SK-N-SH (cell line): ENCODE data around the gene SLC17A1. TPM values are rescaled to one million over a fixed set of nuclear protein-coding genes. Genes with fewer than 3 reads are reported as not detected.

Experiments used
- CTCF ChIA-PET: fragments of 300-600, 350-600 bp; formaldehyde crosslinking; extraction: SDS; loops from one replicate; lab custom pipeline; 2021; lab: Yijun Ruan, JAX
- POLR2A ChIA-PET: fragments of 350-600 bp; sonication (Branson Sonifier 250); formaldehyde crosslinking; extraction: SDS; loops from one replicate; lab custom pipeline; 2020; ENCODE audit warnings: antibody characterized with exemption, inconsistent platforms; lab: Yijun Ruan, JAX
- DNase-seq: peaks from one replicate; pipeline ENCODE4 v3.0.0; 2012
- H2AFZ ChIP-seq: fragments of 200-600 bp; sonication (generic); 2 replicates; pipeline ENCODE4 v1.8.1; 2016; ENCODE audit warnings: antibody characterized with exemption, mild to moderate bottlenecking, low read depth
- H3F3A ChIP-seq: fragments of 200-600 bp; sonication (generic); replicated peaks from 2 replicates; pipeline ENCODE3; 2016; ENCODE audit warnings: antibody characterized with exemption, mild to moderate bottlenecking; ENCODE audit not compliant: insufficient read depth
- H3K27ac ChIP-seq, 2 experiments: fragments of 200-500 bp in 1 of 2; fragments of 200-600 bp in 1 of 2; sonication (Bioruptor generic) in 1 of 2; sonication (generic), shearing (Covaris generic) in 1 of 2; 2 replicates each; pipeline versions ENCODE4 v1.5.1 to v1.6.1; 2014 to 2016; ENCODE audit warnings: low read depth in 2 of 2, inconsistent platforms in 1 of 2, low read length in 1 of 2, mild to moderate bottlenecking in 1 of 2, mixed read lengths in 1 of 2
- H3K27me3 ChIP-seq: fragments of 200-600 bp; sonication (generic), shearing (Covaris generic); 2 replicates; pipeline ENCODE4 v1.6.1; 2016; ENCODE audit warnings: mixed run types; ENCODE audit not compliant: insufficient read depth
- H3K36me3 ChIP-seq, 2 experiments: fragments of 200-500 bp in 1 of 2; fragments of 200-600 bp in 1 of 2; sonication (Bioruptor generic) in 1 of 2; sonication (generic) in 1 of 2; replicated peaks in 1 of 2; 2 replicates each; pipeline versions ENCODE3 to v1.5.1; 2014 to 2016; ENCODE audit warnings: low read length in 1 of 2, mild to moderate bottlenecking in 1 of 2; ENCODE audit not compliant: insufficient read depth in 2 of 2, control insufficient read depth in 1 of 2
- H3K4me1 ChIP-seq, 2 experiments: fragments of 200-500 bp in 1 of 2; fragments of 200-600 bp in 1 of 2; sonication (Bioruptor generic) in 1 of 2; sonication (generic), shearing (Covaris generic) in 1 of 2; 2 replicates each; pipeline versions ENCODE4 v1.5.1 to v1.6.1; 2014 to 2016; ENCODE audit warnings: low read depth in 1 of 2, low read length in 1 of 2, mixed run types in 1 of 2; ENCODE audit not compliant: insufficient read depth in 2 of 2, control insufficient read depth in 1 of 2
- H3K4me2 ChIP-seq: fragments of 200-600 bp; sonication (generic), shearing (Covaris generic); 2 replicates; pipeline ENCODE4 v1.6.1; 2017; ENCODE audit warnings: mixed run types
- H3K4me3 ChIP-seq, 2 experiments: fragments of 200-500 bp in 1 of 2; fragments of 200-600 bp in 1 of 2; sonication (Bioruptor generic) in 1 of 2; sonication (generic), shearing (Covaris generic) in 1 of 2; 2 replicates each; pipeline versions ENCODE4 v1.5.1 to v1.8.1; 2014 to 2016; ENCODE audit warnings: low read depth in 2 of 2, inconsistent platforms in 1 of 2, low read length in 1 of 2, mild to moderate bottlenecking in 1 of 2, mixed read lengths in 1 of 2, moderate library complexity in 1 of 2
- H3K79me2 ChIP-seq: fragments of 200-600 bp; sonication (generic); 2 replicates; pipeline ENCODE4 v1.8.1; 2017; ENCODE audit warnings: mild to moderate bottlenecking; ENCODE audit not compliant: insufficient read depth
- H3K9ac ChIP-seq: fragments of 200-600 bp; sonication (generic); 2 replicates; pipeline ENCODE4 v1.6.1; 2017; ENCODE audit warnings: mixed run types
- H3K9me2 ChIP-seq: fragments of 200-600 bp; sonication (generic); 2 replicates; pipeline ENCODE4 v1.6.1; 2017; ENCODE audit warnings: mixed run types
- H3K9me3 ChIP-seq: fragments of 200-600 bp; sonication (generic); 2 replicates; pipeline ENCODE4 v1.6.1; 2017; ENCODE audit warnings: mixed run types, mild to moderate bottlenecking, moderate library complexity
- H4K20me1 ChIP-seq: fragments of 200-600 bp; sonication (generic); 2 replicates; pipeline ENCODE4 v1.6.1; 2017; ENCODE audit warnings: mild to moderate bottlenecking, mixed run types; ENCODE audit not compliant: insufficient read depth
- CTCF ChIP-seq: fragments of 200-600 bp; sonication (generic); IDR thresholded peaks from 2 replicates; pipeline ENCODE4 v1.6.1; 2017; ENCODE audit warnings: antibody characterized with exemption, mild to moderate bottlenecking, moderate library complexity
- MEF2A ChIP-seq: IDR thresholded peaks from 2 replicates; pipeline ENCODE4 v1.4.0; 2012; ENCODE audit warnings: low read depth, borderline replicate concordance
- NRF1 ChIP-seq: IDR thresholded peaks from 2 replicates; pipeline ENCODE4 v1.6.1; 2012; ENCODE audit warnings: low read depth, mild to moderate bottlenecking, low read length
- REST ChIP-seq: IDR thresholded peaks from 2 replicates; pipeline ENCODE4 v1.6.1; 2012; ENCODE audit warnings: mild to moderate bottlenecking, low read depth, low read length, moderate library complexity
- RXRA ChIP-seq: IDR thresholded peaks from 2 replicates; pipeline ENCODE4 v1.4.0; 2012; ENCODE audit warnings: low read depth, mild to moderate bottlenecking, borderline replicate concordance
- TAF1 ChIP-seq: IDR thresholded peaks from 2 replicates; pipeline ENCODE4 v1.6.1; 2012; ENCODE audit warnings: low read depth, mild to moderate bottlenecking, low read length, moderate library complexity, borderline replicate concordance
- WGBS: methylation state at CpG from one replicate; pipeline ENCODE4 v1.1.6; 2017; ENCODE audit warnings: low lambda C conversion rate; 5-methylcytosine and 5-hydroxymethylcytosine counted together
- polyA plus RNA-seq, 3 experiments: library from polyadenylated mRNA; depleted of rRNA; stranded (reverse); fragments of >200 nt; gene quantifications; 2 replicates each; pipeline ENCODE4 v1.2.3, GENCODE V29; 2012

Gene SLC17A1
- polyA plus RNA-seq, 1 of the 3 experiments (the other 2 are of a cell fraction) = not detected

- ChIA-PET POLR2A (no interaction called here), CTCF (interaction anchor here (1.5 kb wide), 1 partner anchor 10 kb away, joined by 4 read pairs; no protein-coding TSS in a partner anchor)
- DNase-seq = no peak
- Histone ChIP-seq H2AFZ (no peak overlapping the region), H3K4me2 (no peak overlapping the region), H3K27me3 (no peaks in the 10 kb centered on the region), H3K79me2 (no peaks in the 10 kb centered on the region), H3K4me1 (no peaks in the 10 kb centered on the region), H3K9me3 (no peaks in the 10 kb centered on the region), H3K27ac (no peak overlapping the region), H4K20me1 (no peaks in the 10 kb centered on the region), H3K4me3 (no peak overlapping the region), H3F3A (no peaks in the 10 kb centered on the region), H3K36me3 (no peaks in the 10 kb centered on the region), H3K9ac (no peak overlapping the region), H3K9me2 (no peaks in the 10 kb centered on the region)
- 21% methylated on average over 4 of the region's 4 CpGs for WGBS
- TF ChIP-seq TAF1 = no peak
- no peak for TF ChIP-seq CTCF
Observed at GRCh38 chr6:25777856-25778649, 53.8 kb downstream of the SLC17A1 start.

- Histone ChIP-seq H3K27ac (no peak overlapping the region), H2AFZ (no peak overlapping the region), H3K79me2 (no peaks in the 10 kb centered on the region), H3K4me1 (no peaks in the 10 kb centered on the region), H4K20me1 (no peaks in the 10 kb centered on the region), H3K9me3 (no peaks in the 10 kb centered on the region), H3K4me3 (no peak overlapping the region), H3K36me3 (no peaks in the 10 kb centered on the region), H3F3A (no peaks in the 10 kb centered on the region), H3K4me2 (no peak overlapping the region), H3K9ac (no peak overlapping the region), H3K27me3 (no peaks in the 10 kb centered on the region), H3K9me2 (no peaks in the 10 kb centered on the region)
- ChIA-PET CTCF (interaction anchor here (0.5 kb wide), 1 partner anchor 229 kb away, joined by 3 read pairs; no protein-coding TSS in a partner anchor), POLR2A (no interaction called here)
- TF ChIP-seq MEF2A = no peak
- no peak for TF ChIP-seq NRF1
- no peak for TF ChIP-seq REST
- TF ChIP-seq RXRA = no peak
- DNase-seq = no peak
- 40% methylated on average over 2 of the region's 2 CpGs for WGBS
Observed at GRCh38 chr6:25777031-25777430, 54.8 kb downstream of the SLC17A1 start.
